SU-DHL-6 (cell line): Measurements from ENCODE around the gene GPX3.

Experiments
- CTCF ChIP-seq: fragments of 200-600 bp; sonication (generic); IDR thresholded peaks from one replicate; pipeline ENCODE4 v1.5.1; 2017; ENCODE audit warnings: antibody characterized with exemption, mild to moderate bottlenecking, low read length, moderate library complexity; ENCODE audit not compliant: insufficient read depth, poor library complexity, severe bottlenecking
- EZH2phosphoT487 ChIP-seq: fragments of 200-600 bp; sonication (generic), shearing (Covaris generic); conservative IDR thresholded peaks from 2 replicates; pipeline ENCODE4 v1.6.1; 2018; ENCODE audit warnings: mild to moderate bottlenecking, antibody characterized with exemption, low read length, moderate library complexity, mixed read lengths

DNA sequence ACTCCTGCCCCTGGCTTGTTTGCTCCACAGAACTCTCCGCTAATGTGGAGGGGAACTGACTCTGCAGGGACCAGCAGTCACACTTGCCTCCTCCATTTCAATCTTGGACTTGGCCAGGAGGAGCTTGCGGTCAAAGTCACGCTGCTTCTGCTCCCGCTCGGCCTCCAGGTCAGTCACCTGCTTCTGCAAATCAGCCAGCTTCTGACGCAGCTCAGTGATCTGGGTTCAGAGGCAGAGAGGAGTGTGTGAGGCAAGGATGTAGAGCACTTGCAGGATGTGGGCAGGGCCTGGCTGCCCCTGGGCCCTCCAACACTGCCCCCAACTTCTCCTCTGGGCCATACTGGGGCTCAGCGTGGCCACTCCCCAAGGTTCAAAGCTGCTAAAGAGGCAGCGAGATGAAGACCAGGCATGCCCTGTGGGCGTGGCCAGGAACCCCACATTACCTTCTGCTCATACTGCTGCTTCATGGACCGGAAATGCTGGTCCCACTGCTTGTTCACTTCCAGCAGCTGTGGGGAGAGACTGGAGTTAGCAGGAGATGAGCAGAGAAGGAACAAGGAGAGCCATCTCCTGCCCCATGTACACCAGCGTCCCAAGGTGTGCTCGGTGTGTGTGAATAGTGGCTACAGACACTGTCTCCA, 22.2 kb downstream of the GPX3 start:
- no peak for TF ChIP-seq CTCF
- no peak for TF ChIP-seq EZH2phosphoT487
